Vagina (tissue), 2 donors: Measurements from ENCODE around the gene SLC25A44.

Experiments
- CTCF ChIP-seq, 3 experiments: fragments of 450-650 bp in 2 of 3; fragments of 200-600 bp in 1 of 3; sonication (generic) in 1 of 3; IDR thresholded peaks; one replicate each; pipeline ENCODE4 v1.5.1; 2017 to 2019; ENCODE audit warnings: antibody characterized with exemption in 3 of 3, mild to moderate bottlenecking in 2 of 3, moderate library complexity in 2 of 3
- POLR2AphosphoS5 ChIP-seq, 2 donors: sonication (generic); formaldehyde crosslinking; IDR thresholded peaks; one replicate each; pipeline ENCODE4 v1.9.0; 2017; ENCODE audit warnings: antibody characterized with exemption in 2 of 2, mild to moderate bottlenecking in 2 of 2, low read depth in 1 of 2; ENCODE audit not compliant: insufficient read depth in 1 of 2

- TF ChIP-seq CTCF (IDR thresholded peaks at IDR 0.05) (no peak), POLR2AphosphoS5 (IDR thresholded peaks at IDR 0.05; ENCODE audit: insufficient read depth in 1 of 2, low read depth in 1 of 2) (no peak)
Measured at GRCh38 chr1:156214024-156214748, 20.3 kb downstream of the SLC25A44 start.
